ENCODE data around the gene C7orf57. TPM values are rescaled to one million over a fixed set of nuclear protein-coding genes. Genes with fewer than 3 reads are reported as not detected.

Gene C7orf57
- total and polyA plus RNA-seq, 10 of the 15 experiments (the other 5 are each of a cell fraction or from before 2014, with no cell fraction given), result 0.04 to 0.21 (median 0.10) TPM; not detected in 5

DNA sequence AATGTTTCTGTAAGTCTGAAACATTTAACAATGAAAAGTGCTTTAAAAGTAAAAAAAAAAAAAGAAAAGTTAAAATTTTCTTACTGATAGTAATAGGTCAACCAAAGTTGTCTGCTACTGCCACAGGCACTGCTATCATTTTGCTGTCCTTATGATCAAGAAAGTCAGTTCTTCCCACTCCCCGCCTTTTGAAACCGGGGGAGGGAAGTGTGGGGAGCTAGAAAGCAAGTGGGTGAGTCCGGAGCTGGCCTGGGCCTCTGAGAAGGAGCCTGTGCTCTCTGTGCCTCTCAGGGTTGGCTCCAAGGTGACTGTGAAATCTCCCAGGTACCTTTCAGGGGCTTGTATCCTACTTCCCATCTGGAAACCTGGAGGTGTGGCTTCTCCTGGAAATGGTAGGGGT, 7.3 kb downstream of the C7orf57 start (continued):
- TF ChIP-seq E2F8 (IDR thresholded peaks at IDR 0.05; ENCODE audit: low read depth, partially characterized antibody) (no peak), FOS (IDR thresholded peaks at IDR 0.05; ENCODE audit: borderline replicate concordance, extremely low read depth, insufficient read length) (no peak), TCF7 (IDR thresholded peaks at IDR 0.05; ENCODE audit: borderline replicate concordance) (no peak), ZBED1 (IDR thresholded peaks at IDR 0.05; ENCODE audit: borderline replicate concordance) (no peak), ZSCAN29 (IDR thresholded peaks at IDR 0.05) (no peak), NR2C1 (IDR thresholded peaks at IDR 0.05) (no peak), ZNF384 (IDR thresholded peaks at IDR 0.05; ENCODE audit: borderline replicate concordance, low read depth, low read length) (no peak)

DNA sequence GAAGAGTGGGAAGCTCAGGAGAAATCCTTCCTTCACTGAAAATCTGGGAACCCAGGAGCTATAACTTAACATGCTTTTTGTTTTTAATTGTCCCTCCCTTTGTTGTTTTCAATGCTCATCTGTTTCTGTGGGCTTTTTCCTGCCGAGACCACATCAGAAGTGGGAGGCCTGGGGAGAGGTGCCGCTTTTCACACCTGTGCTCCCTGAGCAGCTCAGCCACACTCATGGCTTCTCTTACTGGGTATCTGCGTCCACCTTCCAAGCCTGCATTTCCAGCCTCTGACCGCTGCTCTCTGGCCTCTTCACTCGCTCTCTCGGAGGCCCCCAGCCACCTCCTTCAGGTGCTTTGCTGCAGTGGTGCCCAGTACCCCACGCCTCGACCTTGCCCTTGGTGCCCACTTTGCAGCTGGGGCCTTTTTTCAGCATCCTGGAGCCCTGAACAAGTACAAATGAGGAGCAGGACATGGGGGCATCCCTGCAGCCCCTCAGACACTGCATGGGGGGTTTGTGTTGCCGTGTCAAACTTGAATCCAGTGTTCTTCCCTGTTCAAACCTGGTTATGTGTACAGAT, 9.9 kb downstream of the C7orf57 start:
- ChIA-PET POLR2A (no interaction called here), SMC1A (ENCODE audit: uncharacterized antibody, unreplicated experiment) (no interaction called here), CTCF (interaction anchor here (1.3 kb wide), 1 partner anchor 54 kb away, joined by 3 read pairs; no protein-coding TSS in a partner anchor), RAD21 (ENCODE audit: unreplicated experiment) (no interaction called here)
- no peaks in the 10 kb centered on the region for H4K20me1 ChIP-seq (ENCODE audit: control insufficient read depth, insufficient read depth)
- WGBS (ENCODE audit: insufficient coverage, insufficient replicate concordance, low lambda C conversion rate, missing lambda C conversion rate), result 31% methylated on average over 9 of the region's 9 CpGs
- no peaks in the 10 kb centered on the region for H3K4me1 ChIP-seq (ENCODE audit: control insufficient read depth, insufficient read depth, low read length)
- H3K79me2 ChIP-seq (ENCODE audit: control insufficient read depth, insufficient read depth, low read length), result no peaks in the 10 kb centered on the region
- H3K4me3 ChIP-seq, result no peak overlapping the region
- DNase-seq (ENCODE audit: low read depth, low spot score) (no peak), ATAC-seq (no peak), FAIRE-seq (no peak)
- H3K4me2 ChIP-seq (ENCODE audit: control insufficient read depth, insufficient read depth), result no peak overlapping the region
- intact Hi-C loops (cut with micrococcal nuclease; ENCODE audit: unreplicated experiment), result no loop called here
- H3K27ac ChIP-seq (ENCODE audit: control insufficient read depth, insufficient read depth), result no peak overlapping the region
- H3K36me3 ChIP-seq (ENCODE audit: control insufficient read depth in 2 of 2, insufficient read depth in 2 of 2, low read length in 1 of 2), result no peaks in the 10 kb centered on the region
- no peak overlapping the region for H3K9ac ChIP-seq (ENCODE audit: control insufficient read depth, insufficient read depth, low read length)
- BruUV-seq (replicated peaks), result no TSS peak
- H3K27me3 ChIP-seq (replicated peaks in 1 of 2; ENCODE audit: control insufficient read depth in 2 of 2, insufficient read depth in 2 of 2, low read length in 1 of 2), result peaks cover 0 to 1% of the 10 kb centered on the region in 2 experiments; a peak in 1 of 4 replicates
- H3K9me3 ChIP-seq (replicated peaks; ENCODE audit: control insufficient read depth, insufficient read depth, low read length), result no peaks in the 10 kb centered on the region
- no peak overlapping the region for H2AFZ ChIP-seq (ENCODE audit: control insufficient read depth, low read depth, low read length)
- in situ Hi-C loops (cut with MboI), result no loop called here
- TF ChIP-seq KAT2A (conservative IDR thresholded peaks at IDR 0.05; ENCODE audit: control insufficient read depth, low read depth, low read length) (no peak), SMC3 (IDR thresholded peaks at IDR 0.05; ENCODE audit: borderline replicate concordance, low read length) (no peak), NFYA (IDR thresholded peaks at IDR 0.05; ENCODE audit: borderline replicate concordance, low read depth, low read length) (no peak), PRDM15 (CRISPR knock-in tag; IDR thresholded peaks at IDR 0.05) (no peak), CBFB (IDR thresholded peaks at IDR 0.05; ENCODE audit: low read depth) (no peak), IKZF1 (conservative IDR thresholded peaks at IDR 0.05) (no peak), HSF1 (IDR thresholded peaks at IDR 0.05; ENCODE audit: low read depth, low read length) (no peak)
